Caco-2 (cell line): ENCODE measurements around the gene ANO3. TPM values are rescaled to one million over a fixed set of nuclear protein-coding genes. Genes with fewer than 3 reads are reported as not detected.

Experiments used
- BruUV-seq: library from RNA; stranded (reverse); fragments of 400-500 nt; replicated peaks from 2 replicates; lab custom pipeline; 2021; lab: Mats Ljungman, UMichigan
- CTCF ChIA-PET: fragments of 300-600 bp; sonication (Branson Sonifier 250); formaldehyde crosslinking; loops from one replicate; lab custom pipeline; 2022; ENCODE audit warnings: antibody characterized with exemption; lab: Charles Lee
- POLR2A ChIA-PET: fragments of 300-600 bp; sonication (Branson Sonifier 250); formaldehyde crosslinking; loops from one replicate; lab custom pipeline; 2022; ENCODE audit warnings: antibody characterized with exemption; lab: Charles Lee
- DNase-seq, 2 experiments: peaks; one replicate each; pipeline versions ENCODE4 v3.0.0 to v3.0.0-alpha.2; 2020 to 2022
- H3K27me3 ChIP-seq: replicated peaks from 2 replicates; pipeline ENCODE4 v1.6.0; 2011; ENCODE audit warnings: low read length; ENCODE audit not compliant: control insufficient read depth, insufficient read depth
- H3K36me3 ChIP-seq: 2 replicates; pipeline ENCODE4 v1.5.1; 2011; ENCODE audit warnings: low read length; ENCODE audit not compliant: control insufficient read depth, insufficient read depth
- H3K4me1 ChIP-seq: fragments of 250-450 bp; sonication (Bioruptor Pico); 2 replicates; pipeline ENCODE4 v1.5.1; 2020; ENCODE audit warnings: mild to moderate bottlenecking
- H3K4me3 ChIP-seq: 2 replicates; pipeline ENCODE4 v1.5.1; 2011; ENCODE audit warnings: low read depth, mild to moderate bottlenecking, control low read depth, low read length
- H3K9me3 ChIP-seq: fragments of 250-450 bp; sonication (Bioruptor Pico); 2 replicates; pipeline ENCODE4 v1.5.1; 2020; ENCODE audit warnings: mild to moderate bottlenecking, moderate library complexity
- H3K27ac Mint-ChIP-seq: one replicate; pipeline ENCODE4 v1.8.0; 2022; ENCODE audit warnings: mixed read lengths; ENCODE audit not compliant: unreplicated experiment
- H3K27me3 Mint-ChIP-seq: one replicate; pipeline ENCODE4 v1.8.0; 2022; ENCODE audit warnings: mixed read lengths; ENCODE audit not compliant: insufficient read depth, unreplicated experiment
- H3K36me3 Mint-ChIP-seq: one replicate; pipeline ENCODE4 v1.8.0; 2022; ENCODE audit warnings: mild to moderate bottlenecking, mixed read lengths; ENCODE audit not compliant: insufficient read depth, unreplicated experiment
- H3K4me1 Mint-ChIP-seq: one replicate; pipeline ENCODE4 v1.8.0; 2022; ENCODE audit warnings: low read depth, mixed read lengths; ENCODE audit not compliant: unreplicated experiment
- H3K4me3 Mint-ChIP-seq: one replicate; pipeline ENCODE4 v1.8.0; 2022; ENCODE audit warnings: mild to moderate bottlenecking, moderate library complexity, mixed read lengths; ENCODE audit not compliant: unreplicated experiment
- H3K9me3 Mint-ChIP-seq: one replicate; pipeline ENCODE4 v1.8.0; 2022; ENCODE audit warnings: mixed read lengths; ENCODE audit not compliant: unreplicated experiment
- CTCF ChIP-seq, 2 experiments: fragments of 200-600 bp in 1 of 2; IDR thresholded peaks; 1 replicate in 1 of 2; 2 replicates in 1 of 2; pipeline versions ENCODE4 v1.5.1 to v1.8.0; 2011 to 2022; ENCODE audit warnings: antibody characterized with exemption in 1 of 2, control low read depth in 1 of 2, inconsistent platforms in 1 of 2, low read depth in 1 of 2, low read length in 1 of 2, mild to moderate bottlenecking in 1 of 2, moderate library complexity in 1 of 2; ENCODE audit not compliant: insufficient read depth in 1 of 2, severe bottlenecking in 1 of 2, unreplicated experiment in 1 of 2
- intact Hi-C: fragments of 100-400 bp; cut with micrococcal nuclease; formaldehyde crosslinking; loops from one replicate; pipeline ENCODE4 v1.10.0; 2022; ENCODE audit not compliant: unreplicated experiment
- total RNA-seq: library from RNA; stranded (reverse); gene quantifications from 2 replicates; pipeline ENCODE4 v1.2.3, GENCODE V29; 2022

ANO3 gene
- total RNA-seq, 1 experiment from 2014 or later = not detected

GRCh38 chr11:26329206-26329605 lies 2.7 kb upstream of the ANO3 start:
- H3K4me1 Mint-ChIP-seq = no peaks in the 10 kb centered on the region
- no peaks in the 10 kb centered on the region for H3K4me1 ChIP-seq
- H3K9me3 Mint-ChIP-seq = no peaks in the 10 kb centered on the region
- H3K9me3 ChIP-seq = no peaks in the 10 kb centered on the region
- intact Hi-C loops = no loop called here
- no peak for TF ChIP-seq CTCF (IDR thresholded peaks at IDR 0.05; ENCODE audit: insufficient read depth in 1 of 2, low read depth in 1 of 2, low read length in 1 of 2, severe bottlenecking in 1 of 2, unreplicated experiment in 1 of 2)
- POLR2A ChIA-PET = no interaction called here
- no peaks in the 10 kb centered on the region for H3K36me3 ChIP-seq
- BruUV-seq = no TSS peak
- H3K4me3 Mint-ChIP-seq = no peak overlapping the region
- H3K36me3 Mint-ChIP-seq = no peaks in the 10 kb centered on the region
- CTCF ChIA-PET = no interaction called here
- peaks cover 13% of the 10 kb centered on the region for H3K27me3 Mint-ChIP-seq
- no peak for DNase-seq
- no peaks in the 10 kb centered on the region for H3K27me3 ChIP-seq
- no peak overlapping the region for H3K4me3 ChIP-seq
- H3K27ac Mint-ChIP-seq = no peak overlapping the region

GRCh38 chr11:26330262-26330661 lies 1.7 kb upstream of the ANO3 start:
- no peaks in the 10 kb centered on the region for H3K36me3 Mint-ChIP-seq
- H3K4me1 ChIP-seq = no peaks in the 10 kb centered on the region
- no peaks in the 10 kb centered on the region for H3K27me3 ChIP-seq
- H3K4me3 ChIP-seq = no peak overlapping the region
- no peaks in the 10 kb centered on the region for H3K4me1 Mint-ChIP-seq
- no peak overlapping the region for H3K27ac Mint-ChIP-seq
- intact Hi-C loops = no loop called here
- TF ChIP-seq CTCF (IDR thresholded peaks at IDR 0.05; ENCODE audit: insufficient read depth in 1 of 2, low read depth in 1 of 2, low read length in 1 of 2, severe bottlenecking in 1 of 2, unreplicated experiment in 1 of 2) = no peak
- DNase-seq = no peak
- no peaks in the 10 kb centered on the region for H3K36me3 ChIP-seq
- CTCF ChIA-PET = interaction anchor here (0.6 kb wide), 1 partner anchor 252 kb away, joined by 3 read pairs; no protein-coding TSS in a partner anchor
- BruUV-seq = no TSS peak
- peaks cover 13% of the 10 kb centered on the region for H3K27me3 Mint-ChIP-seq
- H3K4me3 Mint-ChIP-seq = no peak overlapping the region
- H3K9me3 ChIP-seq = no peaks in the 10 kb centered on the region
- no peaks in the 10 kb centered on the region for H3K9me3 Mint-ChIP-seq
- POLR2A ChIA-PET = no interaction called here

GRCh38 chr11:26332572-26332915 lies 614 bp downstream of the ANO3 start:
- intact Hi-C loops = no loop called here
- BruUV-seq = no TSS peak
- no peak for DNase-seq
- Mint-ChIP-seq H3K27me3 (peaks cover 13% of the 10 kb centered on the region), H3K4me1 (no peaks in the 10 kb centered on the region), H3K27ac (no peak overlapping the region), H3K36me3 (no peaks in the 10 kb centered on the region), H3K4me3 (no peak overlapping the region), H3K9me3 (no peaks in the 10 kb centered on the region)
- ChIA-PET CTCF (no interaction called here), POLR2A (no interaction called here)
- no peak for TF ChIP-seq CTCF (IDR thresholded peaks at IDR 0.05; ENCODE audit: insufficient read depth in 1 of 2, low read depth in 1 of 2, low read length in 1 of 2, severe bottlenecking in 1 of 2, unreplicated experiment in 1 of 2)
- no peaks in the 10 kb centered on the region for H3K4me1 ChIP-seq
- no peaks in the 10 kb centered on the region for H3K9me3 ChIP-seq
- H3K36me3 ChIP-seq = no peaks in the 10 kb centered on the region
- no peak overlapping the region for H3K4me3 ChIP-seq
- H3K27me3 ChIP-seq = no peaks in the 10 kb centered on the region
